Heart right ventricle (tissue), 16 donors: ENCODE measurements around the gene ZSCAN2. TPM values are rescaled to one million over a fixed set of nuclear protein-coding genes. Genes with fewer than 3 reads are reported as not detected.

Source experiments
- ATAC-seq, 8 donors: fragments of 200-7000 bp; cut with Tn5 transposase; one replicate each; pipeline ENCODE4 v1.9.1; 2020; ENCODE audit warnings: mild to moderate bottlenecking in 8 of 8, moderate library complexity in 8 of 8, moderate number of reproducible peaks in 1 of 8
- DNase-seq, 2 donors: peaks; one replicate each; pipeline ENCODE4 v3.0.0-alpha.2; 2020
- H3K27ac ChIP-seq, 10 donors: fragments of 200-600 bp; sonication (generic) in 2 of 10; one replicate each; pipeline versions ENCODE4 v1.5.0 to v1.8.0; 2020 to 2022; ENCODE audit warnings: mild to moderate bottlenecking in 3 of 10
- H3K27me3 ChIP-seq, 7 donors: fragments of 200-600 bp; one replicate each; pipeline ENCODE4 v1.8.0; 2021 to 2022; ENCODE audit warnings: mild to moderate bottlenecking in 2 of 7
- H3K36me3 ChIP-seq, 9 donors: fragments of 200-600 bp; sonication (generic) in 1 of 9; one replicate each; pipeline versions ENCODE4 v1.5.0 to v1.8.0; 2020 to 2022; ENCODE audit warnings: mild to moderate bottlenecking in 2 of 9
- H3K4me1 ChIP-seq, 9 donors: fragments of 200-600 bp; sonication (generic) in 1 of 9; one replicate each; pipeline versions ENCODE4 v1.5.0 to v1.8.0; 2020 to 2022; ENCODE audit warnings: mild to moderate bottlenecking in 4 of 9
- H3K4me3 ChIP-seq, 10 donors: fragments of 200-600 bp; sonication (generic) in 2 of 10; one replicate each; pipeline versions ENCODE4 v1.5.0 to v1.8.0; 2020 to 2022; ENCODE audit warnings: mild to moderate bottlenecking in 7 of 10, moderate library complexity in 2 of 10
- H3K9me3 ChIP-seq, 11 donors: fragments of 200-600 bp in 10 of 11; sonication (generic) in 2 of 11; one replicate each; pipeline versions ENCODE4 v1.5.0 to v1.8.0; 2013 to 2022; ENCODE audit warnings: mild to moderate bottlenecking in 2 of 11, control low read depth in 1 of 11, moderate library complexity in 1 of 11
- WGBS, 2 donors: extraction: QIAGEN DNeasy Blood & Tissue Kit; methylation state at CpG; one replicate each; pipeline ENCODE4 v1.1.7; 2013; ENCODE audit warnings: inconsistent platforms in 1 of 2; 5-methylcytosine and 5-hydroxymethylcytosine counted together
- intact Hi-C, 10 donors: fragments of 100-400 bp; cut with DNase I; formaldehyde crosslinking; loops; one replicate each; pipeline versions ENCODE4 v1.11.1 to v1.14.2; 2022
- polyA plus RNA-seq, 2 donors: library from polyadenylated mRNA; stranded (reverse); fragments of 200-250 nt; gene quantifications; one replicate each; pipeline ENCODE4 v1.2.3, GENCODE V29; 2013
- total RNA-seq, 10 donors: library from RNA; stranded (reverse); fragmentation: NEBNext Ultra II Directional in 3 of 10; extraction: Animal tissue kit (Norgen Biotek cat#: 25700) in 3 of 10; gene quantifications; one replicate each; pipeline versions ENCODE4 v1.2.1 to v1.2.4, GENCODE V29; 2021 to 2023
- TF ChIP-seq, protein P1 (sequence below), 9 donors: fragments of 200-600 bp; sonication (generic) in 2 of 9; IDR thresholded peaks; one replicate each; pipeline versions ENCODE4 v1.5.0 to v1.8.0; 2021 to 2022; ENCODE audit warnings: antibody characterized with exemption in 9 of 9, mild to moderate bottlenecking in 5 of 9, moderate library complexity in 1 of 9
- donor health status: Arrhythmogenic right ventricular cardiomyopathy.
- donor health status: ischemic (EF 13 %, LVEDD 7.1; RV severe dilation, severe dysfunction).
- donor health status: healthy with polysubstance abuse.
- donor health status: DM: no; HTN: yes; CAD: no.
- donor health status: DM: no; HTN: no; CAD: no.
- donor health status: ischemic (EF 25% LVEDD 6.9; RV normal size, moderate dysfunction).
- donor health status: ischemic (EF 25% LVEDD 5.7; RV mildly dilated, moderate dysfunction).
- donor health status: healthy.
- donor health status: DM: yes; HTN: yes; CAD: no.
- donor health status: Ischemic cardiomyopathy.
- donor health status: ischemic (EF 35%, LVEDD 5.7; RV mildly dilated, moderate dysfunction).
- donor health status: nonischemic (EF 11% LVEDD 7.7; RV severe dilation, severe dysfunction).
- donor health status: DM: yes; HTN: yes; CAD: no.
- donor health status: PGD.
- donor health status: ischemic (EF 29% LVEDD 5.4; RV normal size, mild dysfunction).
- donor health status: nonischemic (EF 23%, LVEDD 6.1; RV moderate dilation, normal function).

The ZSCAN2 gene
- total and polyA plus RNA-seq, 12 donors: 3.7 to 8.1 (median 5.7) TPM

DNA sequence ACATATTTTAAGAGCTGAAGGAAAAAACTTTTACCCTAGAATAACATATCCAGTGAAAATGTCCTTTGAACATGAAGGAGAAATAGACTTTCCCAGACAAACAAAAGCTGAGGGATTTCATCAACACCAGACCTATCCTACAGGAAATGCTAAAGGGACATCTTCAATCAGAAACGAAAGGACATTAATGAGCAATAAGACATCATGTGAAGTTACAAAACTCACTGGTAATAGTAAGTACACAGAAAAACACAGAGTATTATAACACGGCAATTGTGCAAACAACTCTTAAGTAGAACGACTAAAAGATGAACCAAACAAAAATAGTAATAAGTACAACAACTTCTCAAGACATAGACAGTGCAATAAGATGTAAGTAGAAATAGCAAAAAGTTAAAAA, 3.5 kb upstream of the ZSCAN2 start:
- H3K4me1 ChIP-seq: peaks cover 0 to 51% (median 14%) of the 10 kb centered on the region in 9 donors
- intact Hi-C loops: loop anchor here in 8 of 10 donors (5.0 to 10.0 kb wide), 9 partner anchors 35 to 448 kb away; partner anchors contain the start of genes WDR73 (in 2 of the 8), ALPK3 (in 1 of the 8) and NMB (in 1 of the 8)
- WGBS, 2 donors: 80 to 91% methylated on average over 3 of the region's 3 CpGs
- H3K36me3 ChIP-seq: no peaks in the 10 kb centered on the region
- H3K27ac ChIP-seq: no peak overlapping the region
- no peaks in the 10 kb centered on the region for H3K27me3 ChIP-seq
- no peak overlapping the region for H3K4me3 ChIP-seq
- no peak for DNase-seq
- TF ChIP-seq, protein P1, sequence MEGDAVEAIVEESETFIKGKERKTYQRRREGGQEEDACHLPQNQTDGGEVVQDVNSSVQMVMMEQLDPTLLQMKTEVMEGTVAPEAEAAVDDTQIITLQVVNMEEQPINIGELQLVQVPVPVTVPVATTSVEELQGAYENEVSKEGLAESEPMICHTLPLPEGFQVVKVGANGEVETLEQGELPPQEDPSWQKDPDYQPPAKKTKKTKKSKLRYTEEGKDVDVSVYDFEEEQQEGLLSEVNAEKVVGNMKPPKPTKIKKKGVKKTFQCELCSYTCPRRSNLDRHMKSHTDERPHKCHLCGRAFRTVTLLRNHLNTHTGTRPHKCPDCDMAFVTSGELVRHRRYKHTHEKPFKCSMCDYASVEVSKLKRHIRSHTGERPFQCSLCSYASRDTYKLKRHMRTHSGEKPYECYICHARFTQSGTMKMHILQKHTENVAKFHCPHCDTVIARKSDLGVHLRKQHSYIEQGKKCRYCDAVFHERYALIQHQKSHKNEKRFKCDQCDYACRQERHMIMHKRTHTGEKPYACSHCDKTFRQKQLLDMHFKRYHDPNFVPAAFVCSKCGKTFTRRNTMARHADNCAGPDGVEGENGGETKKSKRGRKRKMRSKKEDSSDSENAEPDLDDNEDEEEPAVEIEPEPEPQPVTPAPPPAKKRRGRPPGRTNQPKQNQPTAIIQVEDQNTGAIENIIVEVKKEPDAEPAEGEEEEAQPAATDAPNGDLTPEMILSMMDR (IDR thresholded peaks at IDR 0.05): no peak
- no peak for ATAC-seq
- H3K9me3 ChIP-seq: no peaks in the 10 kb centered on the region

- Histone ChIP-seq H3K4me3 (no peak overlapping the region), H3K9me3 (no peaks in the 10 kb centered on the region), H3K27ac (peak overlapping the region in 2 of 10 donors; percentile 36 to 86), H3K36me3 (no peaks in the 10 kb centered on the region), H3K4me1 (peaks cover 0 to 51% (median 15%) of the 10 kb centered on the region in 9 donors), H3K27me3 (no peaks in the 10 kb centered on the region)
- TF ChIP-seq, protein P1 (IDR thresholded peaks at IDR 0.05): no peak
- whole genome bisulfite sequencing, 2 donors: 82 to 92% methylated on average over 2 of the region's 2 CpGs
- ATAC-seq (no peak), DNase-seq (no peak)
- intact Hi-C loops: loop anchor here in 8 of 10 donors (5.0 to 10.0 kb wide), 9 partner anchors 34 to 447 kb away; partner anchors contain the start of genes WDR73 (in 2 of the 8), ALPK3 (in 1 of the 8) and NMB (in 1 of the 8)
These were observed 2.6 kb upstream of the ZSCAN2 start for GRCh38 chr15:84598250-84598649.

DNA sequence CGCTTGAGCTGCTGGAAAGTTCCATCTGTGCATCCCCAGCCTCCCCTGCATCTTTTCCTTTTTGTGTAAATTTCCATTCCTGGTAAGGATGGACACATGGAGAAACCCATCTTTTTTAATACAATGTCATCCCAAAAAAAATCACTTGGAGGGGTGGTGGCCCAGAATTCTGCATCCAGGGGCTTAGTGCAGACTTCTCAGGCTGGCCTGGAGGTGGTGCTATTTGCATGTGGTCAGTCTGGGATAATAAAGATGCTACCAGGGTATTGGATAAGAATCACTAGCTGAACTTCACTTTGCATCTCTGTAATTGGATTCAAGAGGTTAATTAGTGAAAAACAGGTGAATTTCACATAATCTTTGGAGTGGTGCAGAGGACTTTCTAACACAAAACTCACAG, 1.8 kb upstream of the ZSCAN2 start:
- H3K4me3 ChIP-seq: no peak overlapping the region
- peak overlapping the region in 2 of 10 donors; percentile 36 to 86 for H3K27ac ChIP-seq
- intact Hi-C loops: loop anchor here in 8 of 10 donors (5.0 to 10.0 kb wide), 9 partner anchors 33 to 446 kb away; partner anchors contain the start of genes WDR73 (in 2 of the 8), ALPK3 (in 1 of the 8) and NMB (in 1 of the 8)
- 83 to 84% methylated on average over 1 of the region's 1 CpG for WGBS, 2 donors
- H3K27me3 ChIP-seq: no peaks in the 10 kb centered on the region
- no peaks in the 10 kb centered on the region for H3K9me3 ChIP-seq
- ATAC-seq (no peak), DNase-seq (peak in 1 of 2 donors; percentile 24)
- peaks cover 0 to 51% (median 15%) of the 10 kb centered on the region in 9 donors for H3K4me1 ChIP-seq
- H3K36me3 ChIP-seq: peaks cover 0 to 7% (median 0%) of the 10 kb centered on the region in 9 donors
- TF ChIP-seq, protein P1 (IDR thresholded peaks at IDR 0.05): peak; percentile 43 to 77 (median 65)

- intact Hi-C loops: loop anchor here in 9 of 10 donors (1.0 to 10.0 kb wide), 14 partner anchors 31 to 445 kb away; partner anchors contain the start of genes WDR73 (in 5 of the 9), ALPK3 (in 1 of the 9), NMB (in 1 of the 9) and ZNF592 (in 1 of the 9)
- peaks cover 0 to 55% (median 15%) of the 10 kb centered on the region in 9 donors for H3K4me1 ChIP-seq
- no peaks in the 10 kb centered on the region for H3K27me3 ChIP-seq
- H3K27ac ChIP-seq: no peak overlapping the region
- TF ChIP-seq, protein P1 (IDR thresholded peaks at IDR 0.05): no peak
- 66 to 69% methylated on average over 10 of the region's 10 CpGs for WGBS, 2 donors
- DNase-seq (no peak), ATAC-seq (no peak)
- peak overlapping the region in 8 of 10 donors; percentile 69 to 99 (median 86) for H3K4me3 ChIP-seq
- H3K9me3 ChIP-seq: no peaks in the 10 kb centered on the region
- peaks cover 0 to 15% (median 0%) of the 10 kb centered on the region in 9 donors for H3K36me3 ChIP-seq
These were observed 903 bp upstream of the ZSCAN2 start for GRCh38 chr15:84599906-84600305.
